Activated gamma-delta T cell treated with anti-CD3 and anti-CD28 coated beads, Interleukin-2, amount 50 U/mL, for 16 hours (primary cell): ENCODE measurements around the gene SEMA4D.

Experiments
- DNase-seq: peaks from one replicate; pipeline ENCODE4 v3.0.0-alpha.2; 2020; ENCODE audit warnings: low read depth

The SEMA4D gene

DNA sequence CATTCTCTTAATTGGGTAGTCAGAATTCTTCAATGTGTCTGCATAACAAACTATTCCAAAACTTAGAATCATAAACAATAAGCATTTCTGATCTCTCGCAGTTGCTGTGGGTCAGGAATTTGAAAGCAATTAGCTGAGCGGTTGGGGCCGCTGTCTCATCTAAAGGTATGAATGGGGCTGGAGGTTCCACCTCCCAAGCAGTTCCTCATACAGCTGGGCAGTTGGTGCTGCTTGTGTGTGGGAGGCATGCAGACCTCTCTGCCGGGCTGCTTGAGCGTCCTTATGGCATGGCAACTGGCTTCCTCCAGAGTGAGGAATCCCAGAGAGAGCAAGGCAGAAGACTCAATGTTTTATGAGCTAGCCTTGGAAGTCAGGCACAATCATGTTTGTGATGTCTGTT lies 30.2 kb upstream of the SEMA4D start:
- no peak for DNase-seq

- DNase-seq = no peak
Measured at GRCh38 chr9:89527084-89527483, 29.2 kb upstream of the SEMA4D start.

GRCh38 chr9:89526667-89527066 lies 28.8 kb upstream of the SEMA4D start:
- DNase-seq = no peak

DNA sequence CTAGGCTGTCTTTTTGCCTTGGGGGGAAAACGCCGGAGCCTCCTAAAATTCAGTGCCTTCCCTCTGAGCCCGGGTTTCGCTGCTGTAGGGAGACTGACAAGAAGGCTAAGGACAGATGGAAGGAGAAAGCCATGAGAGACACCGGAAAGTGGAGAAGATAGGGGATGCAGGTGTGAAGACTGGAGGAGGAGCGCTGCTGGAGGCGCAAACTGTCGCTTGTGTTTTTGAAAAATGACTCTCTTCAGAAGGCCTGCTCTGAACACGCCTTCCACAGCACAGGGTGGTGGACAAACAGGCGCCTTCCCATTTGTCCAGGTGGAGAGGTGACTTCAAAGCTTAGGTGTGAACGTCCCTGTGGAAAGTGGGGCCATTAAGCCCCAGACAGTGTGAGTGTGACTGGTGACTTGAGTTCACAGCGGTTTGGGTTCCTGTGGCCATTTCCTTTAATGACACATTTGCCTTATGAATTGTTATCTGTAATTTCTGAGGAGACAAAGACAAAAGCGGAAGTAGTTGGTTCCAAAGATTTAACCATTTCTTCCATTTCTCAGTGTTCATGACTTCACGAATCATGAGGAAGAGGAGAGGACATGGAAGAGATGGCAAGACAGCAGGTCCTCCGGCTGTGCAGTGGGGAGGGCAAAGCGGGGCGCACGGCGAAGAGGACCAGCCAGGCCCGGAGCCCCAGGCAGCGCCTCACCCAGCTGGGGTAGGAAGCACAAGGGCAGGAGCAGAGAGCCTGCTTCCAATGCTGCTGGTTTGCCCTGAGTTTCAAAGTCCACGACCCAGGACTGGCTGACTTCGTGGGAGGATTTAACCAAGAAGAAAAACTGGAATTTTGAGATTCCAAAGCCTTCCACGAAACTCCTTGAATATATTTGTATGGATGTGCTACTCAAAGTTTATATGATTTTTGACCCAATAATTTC lies 27.8 kb upstream of the SEMA4D start:
- no peak for DNase-seq

DNA sequence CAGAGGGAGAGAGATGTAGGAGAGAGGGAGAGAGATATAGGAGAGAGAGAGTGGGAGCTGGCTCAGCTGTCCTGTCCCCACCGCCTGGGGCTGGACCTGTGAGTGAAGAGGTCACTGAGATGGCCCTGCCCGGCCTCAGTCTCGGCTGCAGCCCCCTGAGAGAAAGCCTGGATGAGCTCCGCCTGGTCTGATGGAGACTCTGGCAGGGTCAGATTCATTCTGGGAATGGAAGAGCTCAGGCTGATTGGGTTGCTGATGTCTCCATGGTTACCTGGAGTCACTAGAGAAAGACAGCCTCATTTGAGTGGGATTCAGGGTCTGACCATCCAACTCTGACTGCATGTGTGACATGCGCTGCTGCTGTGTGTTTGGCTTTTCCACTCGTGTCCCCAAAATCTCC lies 27.1 kb upstream of the SEMA4D start:
- no peak for DNase-seq

- no peak for DNase-seq
Measured at GRCh38 chr9:89523948-89524347, 26.0 kb upstream of the SEMA4D start.

GRCh38 chr9:89522959-89523285 lies 25.0 kb upstream of the SEMA4D start:
- no peak for DNase-seq

- DNase-seq = peak; percentile 52
Measured at GRCh38 chr9:89522261-89522958, 24.5 kb upstream of the SEMA4D start.

DNA sequence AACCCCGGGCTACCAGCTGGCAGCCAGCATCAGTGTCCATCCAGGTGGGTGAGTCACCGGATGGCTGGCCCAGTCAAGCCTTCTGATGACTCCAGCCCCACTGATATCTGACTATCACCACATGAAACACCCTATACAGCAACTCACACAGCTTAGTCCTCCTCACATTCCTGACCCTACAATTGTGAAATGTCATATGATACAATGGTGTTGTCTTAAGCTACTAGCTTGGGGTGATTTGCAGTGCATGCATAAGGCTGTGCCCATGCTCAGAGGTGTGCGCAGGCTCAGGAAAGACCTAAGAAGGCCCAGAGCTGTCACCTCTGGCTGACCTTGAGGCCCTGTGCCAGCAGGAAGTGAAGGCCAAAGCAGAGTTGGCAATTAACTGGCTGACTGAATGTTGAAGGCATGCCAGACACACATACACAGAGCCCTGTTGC lies 21.5 kb upstream of the SEMA4D start:
- DNase-seq = no peak

- DNase-seq = no peak
Measured at GRCh38 chr9:89518466-89519365, 20.8 kb upstream of the SEMA4D start.

- no peak for DNase-seq
Measured at GRCh38 chr9:89515416-89515815, 17.5 kb upstream of the SEMA4D start.

- DNase-seq = no peak
Measured at GRCh38 chr9:89514956-89515355, 17.0 kb upstream of the SEMA4D start.

DNA sequence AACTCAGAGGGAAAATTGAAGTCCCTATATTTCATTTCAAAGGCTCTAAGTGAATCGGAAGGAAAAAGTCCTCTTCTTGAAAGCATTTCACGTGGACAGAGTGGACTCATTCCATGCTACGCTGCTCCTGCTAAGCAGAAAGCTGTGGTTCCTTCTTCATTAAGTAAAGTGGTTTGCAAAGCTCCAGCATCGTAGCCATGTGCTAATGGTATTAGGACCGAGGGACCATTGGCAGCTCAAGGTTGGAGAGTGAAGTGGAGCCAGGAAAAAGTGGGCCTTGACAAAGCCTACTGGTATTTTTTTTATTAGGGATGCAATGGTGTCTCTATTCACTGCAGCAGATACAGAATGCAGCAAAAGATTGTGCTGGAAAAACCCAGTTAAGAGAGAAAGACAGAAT lies 16.4 kb upstream of the SEMA4D start:
- DNase-seq = no peak

GRCh38 chr9:89513837-89514236 lies 15.9 kb upstream of the SEMA4D start:
- no peak for DNase-seq

- no peak for DNase-seq
Measured at GRCh38 chr9:89512382-89512781, 14.5 kb upstream of the SEMA4D start.

DNA sequence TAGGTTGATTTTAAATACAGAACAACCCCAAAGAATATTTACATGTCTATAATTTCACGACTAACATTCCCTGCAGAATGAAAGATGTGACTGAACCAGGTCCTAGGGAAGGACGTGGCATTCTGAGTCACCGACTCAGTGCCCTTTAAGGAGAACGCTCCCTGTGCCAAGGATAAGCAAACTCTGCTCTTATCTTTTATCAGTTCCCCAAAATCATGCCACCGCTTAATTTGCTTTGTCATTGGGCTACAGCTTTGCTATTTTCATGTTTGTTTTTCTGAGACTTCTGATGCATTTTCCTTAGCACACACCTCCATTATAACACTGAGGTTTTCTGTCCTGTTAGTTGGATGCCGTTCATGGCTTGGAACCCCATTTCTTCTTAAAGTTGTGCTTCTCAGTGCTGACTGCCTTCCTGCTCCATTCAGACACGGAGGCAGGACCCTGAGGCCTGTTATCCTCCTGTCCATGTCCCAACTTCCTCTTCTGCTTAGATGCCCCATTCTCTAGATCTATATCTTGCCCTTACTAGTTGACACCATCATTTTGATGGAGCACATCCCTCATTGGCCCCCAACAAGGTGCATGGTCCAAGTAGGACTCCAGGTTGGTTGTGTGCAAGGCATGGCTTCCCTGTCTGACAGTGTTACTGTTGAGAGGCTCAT lies 11.2 kb upstream of the SEMA4D start:
- no peak for DNase-seq

- DNase-seq = no peak
Measured at GRCh38 chr9:89505911-89506310, 8.0 kb upstream of the SEMA4D start.

GRCh38 chr9:89505048-89505447 lies 7.1 kb upstream of the SEMA4D start:
- no peak for DNase-seq

DNA sequence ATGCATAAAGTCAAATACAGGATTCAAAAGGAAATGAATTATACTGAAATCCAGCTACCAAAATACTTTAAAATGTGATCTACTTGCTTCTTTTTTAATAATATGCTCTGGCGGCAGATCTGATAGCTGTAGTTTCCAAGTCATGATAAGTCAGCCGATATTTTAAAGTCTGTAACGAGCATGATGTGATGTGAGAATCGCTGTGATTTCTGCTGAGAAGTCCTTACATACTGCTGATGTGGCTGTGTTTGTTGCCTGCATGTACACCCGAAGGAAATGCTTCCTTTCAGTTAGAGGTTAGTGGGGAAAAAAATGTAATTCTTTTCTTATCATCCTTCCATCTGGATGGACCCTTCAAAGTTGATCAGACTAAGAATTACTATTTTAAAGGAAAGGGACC lies 4.8 kb upstream of the SEMA4D start:
- no peak for DNase-seq

DNA sequence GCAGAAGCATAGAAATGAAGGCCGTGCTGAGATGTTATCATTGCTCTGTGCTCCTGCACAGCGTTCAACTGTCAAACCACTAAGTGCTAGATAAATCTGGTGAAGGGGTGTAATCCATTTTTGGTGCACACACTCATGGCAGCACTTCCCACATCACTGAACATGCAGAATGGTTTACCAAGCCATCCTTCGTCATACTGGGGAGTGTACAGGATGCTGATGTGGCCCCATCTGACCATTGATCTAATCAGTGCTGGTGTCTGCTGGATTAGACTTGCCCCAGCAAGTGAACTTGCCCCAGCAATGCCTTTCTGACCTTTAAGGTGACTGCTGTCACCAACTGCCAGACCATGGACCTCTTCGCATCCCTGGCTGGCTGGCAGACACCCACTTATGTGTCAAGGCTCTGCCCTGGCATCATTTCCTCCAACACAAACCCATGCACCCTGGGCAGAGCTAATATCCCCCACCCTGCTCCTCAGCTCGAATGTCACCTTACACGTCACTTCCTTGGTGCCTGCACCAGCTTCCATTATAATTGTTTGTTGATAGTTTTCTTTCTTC lies 4.2 kb upstream of the SEMA4D start:
- DNase-seq = no peak

- no peak for DNase-seq
Measured at GRCh38 chr9:89501311-89501898, 3.5 kb upstream of the SEMA4D start.
